Adipose tissue (tissue), 3 donors: ENCODE results near the gene LRP5. TPM values are rescaled to one million over a fixed set of nuclear protein-coding genes. Genes with fewer than 3 reads are reported as not detected.
"Not testable (repeated sequence)": the region's sequence is repeated elsewhere in the genome, so short reads cannot be mapped to it uniquely, and the experiment has no call there.

Experiments used
- H3K27ac ChIP-seq: one replicate; pipeline ENCODE4 v1.5.1; 2013; ENCODE audit warnings: low read depth, low read length
- WGBS, 3 donors: extraction: QIAGEN DNeasy Blood & Tissue Kit; methylation state at CpG; one replicate each; pipeline ENCODE4 v1.1.7; 2013; 5-methylcytosine and 5-hydroxymethylcytosine counted together
- polyA plus RNA-seq, 3 donors: library from polyadenylated mRNA; stranded (reverse); fragments of 200-250 nt; gene quantifications; one replicate each; pipeline ENCODE4 v1.2.3, GENCODE V29; 2013
- donor health status: healthy with polysubstance abuse.
- donor health status: Bipolar disorder and iron deficiency.
- donor health status: healthy.

LRP5 gene
- polyA plus RNA-seq, 3 donors: 26.0 to 50.1 (median 33.6) TPM

- WGBS, 3 donors: 95 to 98% (median 97%) methylated on average over 13 to 16 of the region's 16 CpGs
These were observed 77.9 kb downstream of the LRP5 start for GRCh38 chr11:68390315-68390714.

GRCh38 chr11:68392822-68393221, 80.4 kb downstream of the LRP5 start:
- no peak overlapping the region for H3K27ac ChIP-seq
- WGBS, 3 donors: 94 to 95% (median 95%) methylated on average over 7 of the region's 7 CpGs

More at GRCh38 chr11:68390315-68390714, 77.9 kb downstream of the LRP5 start:
- H3K27ac ChIP-seq: no peak overlapping the region

GRCh38 chr11:68396516-68396915, 84.1 kb downstream of the LRP5 start:
- WGBS, 3 donors: 82 to 86% (median 82%) methylated on average over 11 to 12 of the region's 12 CpGs

GRCh38 chr11:68397256-68397655, 84.9 kb downstream of the LRP5 start:
- 94 to 96% (median 95%) methylated on average over 14 of the region's 14 CpGs for WGBS, 3 donors
- no peak overlapping the region for H3K27ac ChIP-seq

More at GRCh38 chr11:68396516-68396915, 84.1 kb downstream of the LRP5 start:
- H3K27ac ChIP-seq: no peak overlapping the region

- WGBS, 3 donors: 43 to 54% (median 52%) methylated on average over 17 of the region's 17 CpGs
These were observed 86.8 kb downstream of the LRP5 start for GRCh38 chr11:68398995-68399851.

GRCh38 chr11:68399916-68400315, 87.5 kb downstream of the LRP5 start:
- 49 to 75% (median 58%) methylated on average over 13 of the region's 13 CpGs for WGBS, 3 donors
- no peak overlapping the region for H3K27ac ChIP-seq

More at GRCh38 chr11:68398995-68399851, 86.8 kb downstream of the LRP5 start:
- no peak overlapping the region for H3K27ac ChIP-seq

GRCh38 chr11:68400584-68400983, 88.2 kb downstream of the LRP5 start:
- WGBS, 3 donors: 93 to 96% (median 95%) methylated on average over 7 of the region's 7 CpGs
- H3K27ac ChIP-seq: not testable (repeated sequence)

- H3K27ac ChIP-seq: no peak overlapping the region
- WGBS, 3 donors: 82 to 99% (median 95%) methylated on average over 7 of the region's 7 CpGs
These were observed 89.5 kb downstream of the LRP5 start for GRCh38 chr11:68401856-68402255.

GRCh38 chr11:68402355-68403031, 90.1 kb downstream of the LRP5 start:
- no peak overlapping the region for H3K27ac ChIP-seq
- WGBS, 3 donors: 92 to 96% (median 94%) methylated on average over 15 of the region's 15 CpGs

GRCh38 chr11:68403424-68403823, 91.0 kb downstream of the LRP5 start:
- WGBS, 3 donors: 88 to 97% (median 96%) methylated on average over 18 of the region's 18 CpGs
- no peak overlapping the region for H3K27ac ChIP-seq

- WGBS, 3 donors: 90 to 96% (median 94%) methylated on average over 12 of the region's 12 CpGs
- H3K27ac ChIP-seq: no peak overlapping the region
These were observed 91.4 kb downstream of the LRP5 start for GRCh38 chr11:68403831-68404230.

- no peak overlapping the region for H3K27ac ChIP-seq
- WGBS, 3 donors: 76 to 88% (median 77%) methylated on average over 34 of the region's 34 CpGs
These were observed 94.2 kb downstream of the LRP5 start for GRCh38 chr11:68406324-68407313.

- 94 to 96% (median 96%) methylated on average over 9 of the region's 9 CpGs for WGBS, 3 donors
- no peak overlapping the region for H3K27ac ChIP-seq
These were observed 96.1 kb downstream of the LRP5 start for GRCh38 chr11:68408512-68408911.

GRCh38 chr11:68409748-68410344, 97.5 kb downstream of the LRP5 start:
- H3K27ac ChIP-seq: no peak overlapping the region
- 91 to 97% (median 91%) methylated on average over 30 of the region's 30 CpGs for WGBS, 3 donors

GRCh38 chr11:68411501-68411991, 99.2 kb downstream of the LRP5 start:
- no peak overlapping the region for H3K27ac ChIP-seq
- WGBS, 3 donors: 88 to 89% (median 88%) methylated on average over 17 of the region's 17 CpGs

GRCh38 chr11:68412593-68413475, 100.4 kb downstream of the LRP5 start:
- WGBS, 3 donors: 80 to 88% (median 87%) methylated on average over 23 to 24 of the region's 24 CpGs
- H3K27ac ChIP-seq: no peak overlapping the region

GRCh38 chr11:68413591-68413999, 101.2 kb downstream of the LRP5 start:
- H3K27ac ChIP-seq: no peak overlapping the region
- 93 to 94% (median 94%) methylated on average over 27 of the region's 27 CpGs for WGBS, 3 donors
